HG02763 (cell line): ENCODE data around the gene HSPB2.
"Not testable (repeated sequence)": the region's sequence is repeated elsewhere in the genome, so short reads cannot be mapped to it uniquely, and the experiment has no call there.

Experiments
- ATAC-seq: cut with Tn5 transposase; IDR thresholded peaks from one replicate; pipeline ENCODE4 v1.9.1; 2021; ENCODE audit warnings: mild to moderate bottlenecking, moderate library complexity; ENCODE audit not compliant: unreplicated experiment

HSPB2 gene

DNA sequence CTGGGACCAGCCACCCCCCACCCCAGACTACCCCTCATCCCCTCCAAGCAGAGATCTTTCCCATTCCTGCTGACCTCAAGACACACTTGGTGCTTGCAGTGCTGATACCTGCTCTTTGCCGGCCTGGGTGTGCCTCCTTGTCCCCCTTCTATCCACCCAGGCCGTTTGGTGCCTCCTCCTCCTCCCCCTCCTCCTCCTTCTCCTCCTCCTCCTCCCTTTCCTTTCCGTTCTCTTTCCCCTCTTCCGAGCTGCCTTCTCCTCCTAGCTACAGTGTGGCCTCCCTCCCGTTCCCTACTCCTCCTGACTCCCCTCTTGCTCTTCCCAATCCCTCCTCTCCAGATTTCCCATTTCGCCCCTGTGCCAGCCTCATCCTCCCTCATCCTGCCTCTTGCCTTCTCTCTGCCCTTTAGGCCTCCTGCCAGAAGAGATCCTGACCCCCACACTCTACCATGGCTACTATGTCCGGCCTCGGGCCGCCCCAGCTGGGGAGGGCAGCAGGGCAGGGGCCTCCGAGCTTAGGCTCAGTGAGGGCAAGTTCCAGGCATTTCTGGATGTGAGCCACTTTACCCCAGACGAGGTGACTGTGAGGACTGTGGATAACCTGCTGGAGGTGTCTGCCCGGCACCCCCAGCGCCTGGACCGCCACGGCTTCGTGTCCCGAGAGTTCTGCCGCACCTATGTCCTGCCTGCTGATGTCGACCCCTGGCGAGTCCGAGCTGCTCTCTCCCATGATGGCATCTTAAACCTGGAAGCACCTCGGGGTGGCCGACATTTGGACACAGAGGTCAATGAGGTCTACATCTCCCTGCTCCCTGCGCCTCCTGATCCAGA is 712 bp downstream of the HSPB2 start:
- no peak for ATAC-seq

- no peak for ATAC-seq
These were observed 1.5 kb downstream of the HSPB2 start for GRCh38 chr11:111913997-111914396.

- ATAC-seq = no peak
These were observed 4.2 kb downstream of the HSPB2 start for GRCh38 chr11:111916768-111917167.

- no peak for ATAC-seq
These were observed 4.8 kb downstream of the HSPB2 start for GRCh38 chr11:111917312-111917711.

GRCh38 chr11:111917788-111918187 is 5.3 kb downstream of the HSPB2 start:
- no peak for ATAC-seq

- ATAC-seq = no peak
These were observed 6.1 kb downstream of the HSPB2 start, which contains the start of gene C11orf52 for GRCh38 chr11:111918390-111919256. C11orf52 (plus strand) TSS chr11:111918913; CDS start chr11:111918973, 60 bp downstream.

DNA sequence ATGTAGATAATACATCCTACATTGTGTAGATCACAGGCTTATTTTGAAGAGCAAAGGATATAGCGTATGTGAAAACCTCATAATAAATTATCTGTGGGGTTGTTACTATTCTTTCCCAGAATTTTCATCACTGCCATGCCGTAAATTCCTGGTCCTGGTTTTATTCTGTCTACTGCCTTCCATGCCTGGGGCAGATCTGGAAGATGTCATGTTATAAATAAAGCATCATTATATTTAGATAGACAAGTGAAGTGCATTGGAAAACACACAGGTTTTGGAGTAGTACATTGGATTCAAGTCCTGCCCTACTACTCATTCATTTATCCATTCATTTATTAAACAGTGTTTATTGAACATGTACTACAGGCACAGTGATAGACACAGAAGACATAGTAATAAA is 8.4 kb downstream of the HSPB2 start:
- no peak for ATAC-seq

DNA sequence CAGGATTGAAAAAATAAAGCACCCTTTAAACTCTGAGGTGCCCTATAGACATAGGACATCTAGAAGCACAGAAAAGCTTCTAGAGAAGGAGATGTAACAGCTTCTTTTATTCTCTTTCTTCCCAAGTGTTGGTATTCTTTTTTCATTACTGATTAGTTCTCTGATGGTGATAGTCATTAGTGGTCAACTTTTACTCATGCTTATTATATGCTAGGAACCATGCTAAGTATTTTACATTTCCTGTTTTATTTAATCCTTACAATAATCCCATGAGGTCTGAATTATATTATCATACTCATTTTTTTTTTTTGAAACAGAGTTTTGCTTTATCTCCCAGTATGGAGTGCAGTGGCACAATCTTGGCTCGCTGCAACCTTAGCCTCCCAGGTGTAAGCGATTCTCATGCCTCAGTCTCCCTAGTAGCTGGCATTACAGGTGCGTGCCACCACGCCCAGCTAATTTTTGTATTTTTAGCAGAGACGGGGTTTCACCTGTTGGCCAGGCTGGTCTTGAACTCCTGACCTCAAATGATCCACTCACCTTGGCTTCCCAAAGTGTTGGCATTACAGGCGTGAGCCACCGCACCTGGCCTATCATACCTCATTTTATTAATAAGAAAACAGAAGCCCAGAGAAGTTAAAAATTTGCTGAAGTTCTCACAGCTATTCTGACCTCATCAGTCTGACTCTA is 9.2 kb downstream of the HSPB2 start:
- no peak for ATAC-seq

GRCh38 chr11:111922803-111923202 is 10.3 kb downstream of the HSPB2 start:
- no peak for ATAC-seq

DNA sequence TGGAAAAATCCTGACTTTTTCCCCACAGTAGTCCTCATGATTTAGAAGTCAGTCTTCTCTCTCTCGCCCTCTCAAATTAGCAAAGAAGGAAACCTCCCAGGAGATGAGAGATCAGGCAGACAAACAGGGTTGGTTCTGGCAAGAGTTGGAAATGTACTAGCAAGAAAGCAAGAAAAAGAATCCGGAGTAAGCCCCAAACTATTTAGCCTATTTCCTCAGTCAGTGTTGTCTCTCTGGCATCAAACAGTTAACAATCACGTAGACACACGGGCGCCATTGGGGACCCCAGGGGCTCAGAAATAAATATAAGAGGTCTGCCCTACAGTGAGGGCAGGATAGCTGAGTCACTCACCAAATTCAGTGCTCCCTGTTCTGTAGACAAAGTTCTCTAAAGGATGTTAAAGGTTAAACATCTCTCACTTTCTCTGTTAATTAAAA is 10.8 kb downstream of the HSPB2 start:
- no peak for ATAC-seq

DNA sequence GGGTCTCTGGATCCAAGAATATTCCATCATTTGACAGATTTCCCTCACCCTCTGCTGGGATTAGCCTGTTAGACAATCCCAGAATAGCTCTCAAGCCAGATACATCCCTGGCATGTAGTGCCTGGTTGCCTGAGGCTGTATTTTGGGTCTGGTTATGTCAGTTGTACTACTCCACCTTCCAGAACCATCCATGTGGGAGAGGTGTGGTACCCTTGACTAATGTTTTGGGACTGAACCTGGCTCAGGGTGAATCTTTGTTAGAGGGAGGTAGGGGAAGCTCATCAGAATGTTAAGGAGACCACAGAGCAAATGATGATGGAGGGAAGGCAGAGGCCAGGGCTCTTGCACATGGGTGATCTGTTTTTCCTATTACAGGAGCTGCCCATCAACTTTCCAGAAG is 11.4 kb downstream of the HSPB2 start:
- ATAC-seq = no peak

- ATAC-seq = no peak
These were observed 13.4 kb downstream of the HSPB2 start for GRCh38 chr11:111925953-111926352.

GRCh38 chr11:111926505-111927391 is 14.2 kb downstream of the HSPB2 start:
- peak; percentile 94 for ATAC-seq

DNA sequence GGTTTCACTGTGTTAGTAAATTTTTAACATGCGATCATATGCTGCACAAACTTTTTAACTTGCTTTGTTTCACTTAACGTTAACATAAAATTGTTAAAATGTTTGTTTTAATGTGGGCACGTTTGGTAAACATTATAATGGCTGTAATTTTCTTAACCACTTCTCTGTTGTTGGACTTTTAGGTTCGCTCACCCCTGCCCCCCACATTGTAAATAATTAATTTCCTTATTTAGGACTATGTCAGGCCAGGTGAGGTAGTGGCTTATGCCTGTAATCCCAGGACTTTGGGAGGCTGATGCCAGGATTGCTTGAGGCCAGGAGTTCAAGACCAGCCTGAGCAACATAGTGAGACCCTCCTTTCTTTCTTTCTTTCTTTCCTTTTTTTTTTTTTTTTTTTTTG is 17.9 kb downstream of the HSPB2 start:
- ATAC-seq = no peak

DNA sequence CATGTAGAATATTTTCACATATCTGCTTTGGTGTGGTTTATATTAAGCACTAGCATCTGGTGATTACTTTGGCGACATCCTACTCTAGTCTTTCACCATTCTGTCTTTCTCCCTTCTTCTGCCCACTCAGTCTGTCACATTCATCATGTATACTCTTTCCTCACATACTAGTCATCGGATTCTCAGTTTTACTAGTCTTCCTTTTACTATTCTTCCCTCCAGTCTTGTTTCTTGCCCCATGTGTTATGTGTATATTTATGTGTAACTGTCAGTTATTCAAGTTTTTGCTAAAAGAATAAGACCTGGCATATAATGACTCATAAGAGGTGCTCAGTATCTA is 20.0 kb downstream of the HSPB2 start:
- no peak for ATAC-seq

GRCh38 chr11:111933176-111933575 is 20.6 kb downstream of the HSPB2 start:
- not testable (repeated sequence) for ATAC-seq

- ATAC-seq = no peak
These were observed 21.3 kb downstream of the HSPB2 start for GRCh38 chr11:111933872-111934271.

GRCh38 chr11:111934306-111934705 is 21.8 kb downstream of the HSPB2 start:
- ATAC-seq = no peak

DNA sequence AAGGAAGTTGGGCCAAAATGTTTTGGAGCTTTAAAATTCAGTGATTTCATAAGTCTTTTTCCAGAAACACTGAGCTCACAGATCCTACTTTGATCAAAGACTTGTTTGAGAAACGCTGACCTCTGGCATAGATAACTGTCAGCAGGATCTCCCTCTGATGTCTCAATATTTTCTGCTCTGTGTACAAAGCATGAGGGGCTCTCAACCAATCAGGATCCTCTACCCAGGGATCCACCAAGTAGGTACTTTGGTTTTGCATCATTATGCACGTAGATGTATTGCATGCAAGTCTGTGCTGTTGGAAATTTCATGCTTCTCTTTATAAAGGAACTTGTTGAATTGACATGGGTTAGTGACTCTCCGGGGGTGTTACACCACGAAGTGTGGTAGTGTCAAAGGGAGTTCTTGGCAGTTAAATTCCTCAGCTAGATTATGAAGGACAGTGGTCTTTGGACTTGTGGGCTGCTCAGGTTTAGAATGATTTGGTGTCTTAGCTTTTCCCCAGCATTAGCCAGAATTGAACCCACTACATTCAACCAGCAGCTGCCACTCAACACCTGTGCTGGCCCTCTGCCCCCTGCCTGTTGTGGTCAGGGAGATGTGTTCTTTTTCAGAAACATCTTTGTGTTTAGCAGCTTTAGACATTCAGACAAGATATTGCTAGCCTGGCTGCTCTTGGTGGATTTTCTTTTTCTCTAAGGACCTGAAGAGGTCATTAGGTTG is 22.9 kb downstream of the HSPB2 start:
- no peak for ATAC-seq
